HepG2 (cell line): ENCODE data around the gene SYMPK. TPM values are rescaled to one million over a fixed set of nuclear protein-coding genes. Genes with fewer than 3 reads are reported as not detected.

Experiments
- ATAC-seq: fragments of 200-7000 bp; cut with Tn5 transposase; 3 replicates; pipeline ENCODE4 v1.9.1; 2020; ENCODE audit warnings: mild to moderate bottlenecking, moderate library complexity
- BruUV-seq: library from RNA; stranded (reverse); fragments of 400-500 nt; replicated peaks from 2 replicates; lab custom pipeline; 2021; lab: Mats Ljungman, UMichigan
- CTCF ChIA-PET: fragments of 300-600 bp; formaldehyde crosslinking; extraction: SDS; loops from one replicate; lab custom pipeline; 2021; ENCODE audit warnings: low total read pairs, inconsistent platforms, low intra/inter-chr PET ratio; lab: Yijun Ruan, JAX
- POLR2A ChIA-PET: fragments of 350-600 bp; sonication (Branson Sonifier 250); formaldehyde crosslinking; loops from one replicate; lab custom pipeline; 2020; ENCODE audit warnings: antibody characterized with exemption, inconsistent platforms; lab: Yijun Ruan, JAX
- DNase-seq: peaks from one replicate; pipeline ENCODE4 v3.0.0-alpha.2; 2015; ENCODE audit warnings: low spot score
- FAIRE-seq: peaks from 3 replicates; lab custom pipeline; 2011; peaks lifted over from hg19 to GRCh38; lab: Jason Lieb, UNC
- H2AFZ ChIP-seq: one replicate; pipeline ENCODE4 v1.6.1; 2011; ENCODE audit warnings: low read length, inconsistent platforms
- H3K27ac ChIP-seq: fragments of 300-600 bp; 3 replicates; pipeline ENCODE4 v1.8.0; 2011; ENCODE audit warnings: mixed run types, mild to moderate bottlenecking, mixed read lengths, low read length, inconsistent platforms; ENCODE audit not compliant: insufficient read depth; ENCODE audit errors: extremely low read length
- H3K27me3 ChIP-seq, 2 experiments: fragments of 200-600 bp in 1 of 2; 2 replicates in 1 of 2; 3 replicates in 1 of 2; pipeline versions ENCODE4 v1.6.0 to v1.8.0; 2011; ENCODE audit warnings: low read length in 2 of 2, mild to moderate bottlenecking in 2 of 2, moderate library complexity in 2 of 2, inconsistent platforms in 1 of 2; ENCODE audit not compliant: insufficient read depth in 2 of 2, control insufficient read depth in 1 of 2
- H3K36me3 ChIP-seq, 2 experiments: fragments of 200-600 bp in 1 of 2; replicated peaks in 1 of 2; 2 replicates in 1 of 2; 3 replicates in 1 of 2; pipeline versions ENCODE4 v1.5.1 to v1.8.0; 2011; ENCODE audit warnings: low read length in 2 of 2, inconsistent platforms in 1 of 2; ENCODE audit not compliant: insufficient read depth in 2 of 2, control insufficient read depth in 1 of 2
- H3K4me1 ChIP-seq: 2 replicates; pipeline ENCODE4 v1.5.1; 2012; ENCODE audit warnings: low read length, inconsistent platforms; ENCODE audit not compliant: insufficient read depth
- H3K4me2 ChIP-seq: 2 replicates; pipeline ENCODE4 v1.6.0; 2011; ENCODE audit warnings: low read depth, low read length, inconsistent platforms
- H3K4me3 ChIP-seq, 3 experiments: fragments of 200-600 bp in 1 of 3; sonication (generic), shearing (Covaris generic) in 1 of 3; replicated peaks in 1 of 3; 2 replicates each; pipeline ENCODE4 v1.5.1; 2011 to 2016; ENCODE audit warnings: low read length in 3 of 3, inconsistent platforms in 2 of 3, low read depth in 2 of 3, mild to moderate bottlenecking in 2 of 3, control low read depth in 1 of 3, mixed read lengths in 1 of 3; ENCODE audit not compliant: insufficient read depth in 1 of 3
- H3K79me2 ChIP-seq: one replicate; pipeline ENCODE4 v1.6.1; 2011; ENCODE audit warnings: low read length, inconsistent platforms; ENCODE audit not compliant: insufficient read depth
- H3K9ac ChIP-seq: 2 replicates; pipeline ENCODE4 v1.6.0; 2011; ENCODE audit warnings: mild to moderate bottlenecking, low read depth, low read length, inconsistent platforms; ENCODE audit not compliant: insufficient read depth
- H3K9me3 ChIP-seq: 2 replicates; pipeline ENCODE4 v1.5.1; 2012; ENCODE audit warnings: mild to moderate bottlenecking, low read length
- H4K20me1 ChIP-seq: 2 replicates; pipeline ENCODE4 v1.6.0; 2011; ENCODE audit warnings: inconsistent platforms, mild to moderate bottlenecking, low read length, moderate library complexity; ENCODE audit not compliant: insufficient read depth
- ISX ChIP-seq: sonication (generic); formaldehyde crosslinking; conservative IDR thresholded peaks from 2 replicates; pipeline ENCODE4 v1.5.0; 2020; ENCODE audit warnings: missing genetic modification reagents
- STAG1 ChIP-seq: sonication (generic); formaldehyde crosslinking; IDR thresholded peaks from 2 replicates; pipeline ENCODE4 v1.4.0; 2020; ENCODE audit warnings: missing genetic modification reagents
- ZKSCAN5 ChIP-seq: sonication (generic); formaldehyde crosslinking; IDR thresholded peaks from 2 replicates; pipeline ENCODE4 v1.5.1; 2020; ENCODE audit warnings: mild to moderate bottlenecking, missing genetic modification reagents
- ZNF282 ChIP-seq: fragments of 450-650 bp; IDR thresholded peaks from 2 replicates; pipeline ENCODE4 v1.6.1; 2018; ENCODE audit not compliant: partially characterized antibody
- ZNF615 ChIP-seq: sonication (generic); formaldehyde crosslinking; IDR thresholded peaks from 2 replicates; pipeline ENCODE4 v1.5.0; 2020; ENCODE audit warnings: mild to moderate bottlenecking, missing genetic modification reagents, borderline replicate concordance
- ZNF747 ChIP-seq: sonication (generic); formaldehyde crosslinking; IDR thresholded peaks from 2 replicates; pipeline ENCODE4 v1.8.1; 2023; ENCODE audit warnings: missing genetic modification reagents, mild to moderate bottlenecking, borderline replicate concordance
- ZSCAN30 ChIP-seq: sonication (generic); formaldehyde crosslinking; IDR thresholded peaks from 2 replicates; pipeline ENCODE4 v1.5.0; 2020; ENCODE audit warnings: mild to moderate bottlenecking, missing genetic modification reagents
- WGBS: methylation state at CpG from one replicate; pipeline ENCODE4 v1.1.6; 2017; ENCODE audit warnings: low lambda C conversion rate; 5-methylcytosine and 5-hydroxymethylcytosine counted together
- in situ Hi-C: cut with HindIII; loops from 2 replicates; pipeline ENCODE4 v1.10.0; 2017; ENCODE audit warnings: low pct_unique_long_range_greater_than_20kb; ENCODE audit not compliant: extremely low pct_ligation_motif_present
- intact Hi-C: fragments of 100-400 bp; cut with micrococcal nuclease; formaldehyde crosslinking; loops from one replicate; pipeline ENCODE4 v1.10.0; 2022; ENCODE audit not compliant: unreplicated experiment
- polyA plus RNA-seq, 8 experiments: library from polyadenylated mRNA; depleted of rRNA in 3 of 8; stranded (reverse) in 7 of 8; unstranded in 1 of 8; fragments of >200 nt; fragmentation: Illumina TruSeq in 4 of 8; extraction: Trizol in 4 of 8; gene quantifications; 2 replicates each; pipeline versions ENCODE4 v1.2.1 to v1.2.3, GENCODE V29; 2011 to 2016; ENCODE audit warnings: low read depth in 4 of 8, missing spikeins in 1 of 8, mixed read lengths in 1 of 8; ENCODE audit not compliant: insufficient read depth in 1 of 8
- total RNA-seq, 5 experiments: library from RNA; depleted of rRNA; stranded (reverse); fragments of >200 nt; fragmentation: Illumina TruSeq; extraction: Trizol; gene quantifications; 2 replicates each; pipeline ENCODE4 v1.2.3, GENCODE V29; 2016; ENCODE audit warnings: low read depth in 1 of 5

Gene SYMPK
- total and polyA plus RNA-seq, 2 of the 13 experiments (the other 11 are each of a cell fraction or from before 2014, with no cell fraction given), result 21.9 to 55.7 TPM

DNA sequence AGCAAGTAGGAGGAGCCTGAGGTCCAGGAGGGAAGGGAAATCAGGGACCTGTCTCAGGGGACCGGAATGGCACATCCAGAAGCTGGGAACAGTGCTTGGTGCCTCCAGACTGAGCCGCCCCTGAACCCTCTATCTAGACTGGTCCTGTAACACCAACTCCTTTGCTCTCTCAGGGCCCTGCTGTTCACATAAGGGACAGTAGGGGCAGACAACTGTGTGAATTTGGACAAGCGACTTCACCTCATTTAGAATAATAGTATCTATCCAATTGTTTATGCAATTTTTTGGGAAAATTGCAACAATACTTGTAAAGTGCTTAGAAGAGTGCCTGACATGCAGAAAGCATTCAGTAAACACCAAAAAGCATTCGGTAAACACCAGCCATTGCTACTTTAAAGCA is 14.0 kb downstream of the SYMPK start:
- Histone ChIP-seq H3K4me1 (no peaks in the 10 kb centered on the region), H2AFZ (no peak overlapping the region), H3K4me3 (no peak overlapping the region), H4K20me1 (no peaks in the 10 kb centered on the region), H3K9ac (no peak overlapping the region), H3K27me3 (no peaks in the 10 kb centered on the region), H3K36me3 (peaks cover 30 to 76% of the 10 kb centered on the region in 2 experiments), H3K9me3 (no peaks in the 10 kb centered on the region), H3K79me2 (no peaks in the 10 kb centered on the region), H3K27ac (no peak overlapping the region), H3K4me2 (no peak overlapping the region)
- ATAC-seq (peak; percentile 80), DNase-seq (peak; percentile 14), FAIRE-seq (no peak)
- intact Hi-C loops, result no loop called here
- in situ Hi-C loops, result no loop called here
- WGBS, result 98% methylated on average over 3 of the region's 4 CpGs
- ChIA-PET CTCF (interaction anchor here (1.0 kb wide), 1 partner anchor 34 kb away, joined by 3 read pairs; no protein-coding TSS in a partner anchor), POLR2A (no interaction called here)
- peak; percentile 22; the same call in 1 of the 2 replicates for TF ChIP-seq STAG1 (CRISPR knock-in tag)
- TF ChIP-seq ZNF282, result no peak
- BruUV-seq, result no TSS peak

DNA sequence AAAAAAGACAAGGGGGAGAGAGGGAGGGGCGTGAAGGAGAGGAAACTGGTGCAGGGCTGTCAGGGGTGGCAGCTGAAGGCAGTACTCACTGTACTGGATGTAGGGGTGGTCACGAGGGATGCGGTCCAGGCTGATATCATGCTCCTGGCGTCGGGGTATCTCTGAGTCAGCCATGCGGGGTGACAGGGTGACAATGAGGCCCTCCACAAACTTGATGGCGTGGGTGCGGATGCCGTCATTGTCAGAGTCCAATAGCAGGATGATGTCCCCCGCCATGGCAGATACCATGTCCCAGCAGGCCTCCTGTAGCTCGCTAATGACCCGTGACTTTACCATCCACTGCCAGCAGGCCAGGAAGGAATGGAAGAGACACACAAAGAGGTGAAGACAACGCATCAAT is 15.3 kb downstream of the SYMPK start:
- ChIA-PET CTCF (no interaction called here), POLR2A (no interaction called here)
- H4K20me1 ChIP-seq, result no peaks in the 10 kb centered on the region
- no peak overlapping the region for H3K4me2 ChIP-seq
- H3K27ac ChIP-seq, result no peak overlapping the region
- no peaks in the 10 kb centered on the region for H3K79me2 ChIP-seq
- no TSS peak for BruUV-seq
- DNase-seq (no peak), FAIRE-seq (no peak), ATAC-seq (no peak)
- no peak overlapping the region for H3K4me3 ChIP-seq
- intact Hi-C loops (no loop called here), in situ Hi-C loops (no loop called here)
- H3K4me1 ChIP-seq, result no peaks in the 10 kb centered on the region
- H2AFZ ChIP-seq, result no peak overlapping the region
- H3K27me3 ChIP-seq, result no peaks in the 10 kb centered on the region
- peaks cover 32 to 77% of the 10 kb centered on the region in 2 experiments for H3K36me3 ChIP-seq
- TF ChIP-seq ZNF747 (CRISPR knock-in tag) (no peak), ISX (no peak), ZSCAN30 (CRISPR knock-in tag) (no peak), ZNF615 (CRISPR knock-in tag) (no peak), ZKSCAN5 (no peak)
- no peak overlapping the region for H3K9ac ChIP-seq
- 97% methylated on average over 13 of the region's 13 CpGs for WGBS
- H3K9me3 ChIP-seq, result no peaks in the 10 kb centered on the region
